ENCODE measurements around the gene ZNF219. TPM values are rescaled to one million over a fixed set of nuclear protein-coding genes. Genes with fewer than 3 reads are reported as not detected.

Gene ZNF219
- 2.6 and 5.9 TPM in 2 replicates for total RNA-seq (2014; rRNA removed; shearing (Covaris generic))

DNA sequence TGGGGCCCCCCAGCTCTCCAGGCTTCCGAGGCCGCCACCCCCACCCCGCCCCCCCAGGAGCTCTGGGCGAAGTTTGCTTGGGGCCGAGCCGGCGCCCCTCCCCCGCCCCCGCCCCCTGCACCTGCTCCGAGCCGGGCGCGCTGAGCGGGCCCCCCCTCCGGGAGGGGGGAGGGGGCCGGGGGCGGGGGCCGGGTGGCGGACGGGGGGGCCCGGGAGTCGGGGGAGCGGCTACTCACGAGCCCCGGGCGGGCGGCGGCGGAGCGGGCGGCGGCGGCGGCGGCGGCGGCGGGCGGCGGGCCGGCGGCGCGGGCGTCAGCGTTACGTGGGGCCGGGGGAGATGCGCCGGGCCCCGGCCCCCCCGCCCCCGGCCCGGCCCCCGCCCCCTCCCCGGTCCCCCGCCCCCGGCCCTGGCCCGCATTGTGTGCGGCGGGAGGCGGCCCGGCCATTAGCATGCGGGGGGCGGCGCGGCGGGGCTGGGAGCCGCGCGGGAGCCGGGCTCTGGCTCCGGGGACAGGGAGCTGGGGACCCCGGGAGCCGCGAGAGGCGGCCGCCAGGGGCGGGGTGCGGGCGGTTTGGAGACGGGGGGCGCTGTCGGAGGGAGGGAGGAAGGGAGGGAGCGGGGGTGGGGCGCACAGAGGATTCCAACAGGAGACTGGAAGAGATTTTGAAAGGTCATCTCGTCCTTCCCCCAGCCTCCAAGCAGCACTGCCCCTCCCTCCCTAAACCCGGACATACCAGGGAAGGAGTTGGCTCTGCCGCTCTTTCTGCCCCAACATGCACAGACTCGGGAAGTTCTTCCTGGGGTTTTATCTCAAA is at the start of gene ZNF219:
Gene ZNF219, minus strand, starts transcription at position 580 of the 816 bp plus-strand sequence. CDS start 5,064 bp downstream, outside the sequence.
- peak within 1 kb of the TSS; percentile 57 for H3K4me3 ChIP-seq
- H3K27ac ChIP-seq, result no peak within 1 kb of the TSS
- H3K27me3 ChIP-seq, result no peaks in the 10 kb centered on the region
- H3K9me3 ChIP-seq (replicated peaks), result no peaks in the 10 kb centered on the region
- H3K4me1 ChIP-seq, result peaks cover 20% of the 10 kb centered on the region
- H3K36me3 ChIP-seq, result no peaks in the 10 kb centered on the region
- DNase-seq, result peak; percentile 53 to 59

- H3K9me3 ChIP-seq (replicated peaks), result no peaks in the 10 kb centered on the region
- no peaks in the 10 kb centered on the region for H3K4me1 ChIP-seq
- no peak overlapping the region for H3K27ac ChIP-seq
- H3K27me3 ChIP-seq, result no peaks in the 10 kb centered on the region; the same call in 1 of the 2 replicates
- H3K36me3 ChIP-seq, result no peaks in the 10 kb centered on the region
- no peak for DNase-seq
- no peak overlapping the region for H3K4me3 ChIP-seq
Measured at GRCh38 chr14:21145437-21145836, 47.0 kb upstream of the ZNF219 start.

- Histone ChIP-seq H3K27me3 (no peaks in the 10 kb centered on the region), H3K4me3 (no peak overlapping the region), H3K36me3 (no peaks in the 10 kb centered on the region), H3K27ac (no peak overlapping the region), H3K9me3 (replicated peaks) (no peaks in the 10 kb centered on the region), H3K4me1 (no peaks in the 10 kb centered on the region)
- no peak for DNase-seq
Measured at GRCh38 chr14:21142357-21142756, 43.9 kb upstream of the ZNF219 start.

- Histone ChIP-seq H3K36me3 (no peaks in the 10 kb centered on the region), H3K9me3 (replicated peaks) (no peaks in the 10 kb centered on the region), H3K4me1 (no peaks in the 10 kb centered on the region), H3K27ac (no peak overlapping the region), H3K4me3 (no peak overlapping the region), H3K27me3 (no peaks in the 10 kb centered on the region)
- DNase-seq, result peak in 1 of 2 experiments; percentile 27
Measured at GRCh38 chr14:21136024-21136423, 37.6 kb upstream of the ZNF219 start.

DNA sequence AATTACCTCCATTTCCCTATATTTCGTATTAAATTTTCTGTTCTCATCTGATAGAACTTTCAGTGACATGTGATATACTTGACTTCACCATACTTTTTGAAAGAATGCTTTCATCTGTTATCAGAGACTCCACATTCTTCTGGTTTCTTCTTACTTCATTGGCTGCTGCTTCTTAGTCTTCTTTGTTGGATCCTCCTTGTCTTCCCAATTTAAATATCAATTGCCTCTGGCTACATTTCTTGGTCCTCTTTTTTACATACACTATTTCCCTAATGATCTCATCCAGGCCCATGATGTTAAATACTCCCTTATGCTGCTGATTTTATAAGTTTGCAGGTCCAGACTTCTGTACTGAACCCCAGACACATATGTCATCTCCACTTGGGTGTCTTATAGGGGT is 35.4 kb upstream of the ZNF219 start:
- H3K4me1 ChIP-seq, result no peaks in the 10 kb centered on the region
- no peaks in the 10 kb centered on the region for H3K27me3 ChIP-seq
- no peaks in the 10 kb centered on the region for H3K9me3 ChIP-seq (replicated peaks)
- H3K36me3 ChIP-seq, result no peaks in the 10 kb centered on the region
- no peak for DNase-seq
- no peak overlapping the region for H3K27ac ChIP-seq
- H3K4me3 ChIP-seq, result no peak overlapping the region

DNA sequence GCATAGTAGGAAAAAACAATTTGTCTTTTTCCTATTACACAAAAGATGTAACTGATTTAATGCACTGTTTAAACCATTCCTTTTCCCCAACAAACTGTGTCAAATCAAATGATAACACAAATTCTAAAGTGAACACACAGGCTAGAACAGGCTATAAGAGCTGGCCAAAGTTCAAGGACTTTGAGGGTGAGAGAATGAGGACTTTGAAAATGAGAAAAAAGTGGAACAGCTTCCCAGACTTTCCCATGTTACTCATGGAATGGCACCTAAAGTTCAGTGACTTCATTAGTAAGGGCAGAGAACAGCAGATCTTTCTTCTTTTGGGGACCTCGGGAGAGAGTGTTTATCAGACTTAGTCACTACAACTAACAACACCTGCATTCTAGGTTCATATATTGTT is 25.0 kb upstream of the ZNF219 start:
- no peak for DNase-seq
- Histone ChIP-seq H3K27ac (no peak overlapping the region), H3K4me3 (no peak overlapping the region), H3K36me3 (no peaks in the 10 kb centered on the region), H3K4me1 (no peaks in the 10 kb centered on the region), H3K27me3 (peaks cover 7% of the 10 kb centered on the region; the same call in 1 of the 2 replicates), H3K9me3 (replicated peaks) (no peaks in the 10 kb centered on the region)

GRCh38 chr14:21121122-21121521 is 22.7 kb upstream of the ZNF219 start:
- Histone ChIP-seq H3K27ac (no peak overlapping the region), H3K27me3 (peaks cover 4% of the 10 kb centered on the region; the same call in 1 of the 2 replicates), H3K9me3 (replicated peaks) (no peaks in the 10 kb centered on the region), H3K4me1 (no peaks in the 10 kb centered on the region), H3K4me3 (no peak overlapping the region), H3K36me3 (no peaks in the 10 kb centered on the region)
- no peak for DNase-seq

- Histone ChIP-seq H3K4me3 (no peak overlapping the region), H3K27ac (no peak overlapping the region), H3K9me3 (replicated peaks) (no peaks in the 10 kb centered on the region), H3K27me3 (peaks cover 4% of the 10 kb centered on the region; the same call in 1 of the 2 replicates), H3K4me1 (no peaks in the 10 kb centered on the region), H3K36me3 (no peaks in the 10 kb centered on the region)
- no peak for DNase-seq
Measured at GRCh38 chr14:21120686-21121085, 22.2 kb upstream of the ZNF219 start.

DNA sequence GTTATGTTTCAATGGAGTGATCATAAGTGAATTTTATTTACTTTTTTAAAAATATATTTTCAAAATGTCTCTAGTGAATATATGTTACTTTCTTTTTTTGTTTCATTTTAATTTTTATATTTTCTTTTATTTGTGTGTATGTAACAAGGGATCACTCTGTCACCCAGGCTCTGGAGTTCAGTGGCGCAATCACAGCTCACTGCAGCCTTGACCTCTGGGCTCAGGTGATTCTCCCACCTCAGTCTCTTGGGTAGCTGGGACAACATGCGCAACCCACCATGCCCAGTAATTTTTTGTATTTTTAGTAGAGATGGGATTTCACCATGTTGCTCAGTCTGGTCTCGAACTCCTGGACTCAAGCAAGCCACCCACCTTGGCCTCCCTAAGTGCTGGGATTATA is 20.5 kb upstream of the ZNF219 start:
- H3K9me3 ChIP-seq (replicated peaks), result no peaks in the 10 kb centered on the region
- no peaks in the 10 kb centered on the region for H3K36me3 ChIP-seq
- H3K27me3 ChIP-seq, result no peaks in the 10 kb centered on the region; the same call in 1 of the 2 replicates
- no peak overlapping the region for H3K4me3 ChIP-seq
- no peak overlapping the region for H3K27ac ChIP-seq
- no peaks in the 10 kb centered on the region for H3K4me1 ChIP-seq
- no peak for DNase-seq

- H3K27ac ChIP-seq, result no peak overlapping the region
- H3K36me3 ChIP-seq, result no peaks in the 10 kb centered on the region
- no peaks in the 10 kb centered on the region for H3K4me1 ChIP-seq
- no peaks in the 10 kb centered on the region for H3K9me3 ChIP-seq (replicated peaks)
- H3K4me3 ChIP-seq, result no peak overlapping the region
- no peak for DNase-seq
- no peaks in the 10 kb centered on the region for H3K27me3 ChIP-seq
Measured at GRCh38 chr14:21113369-21113768, 14.9 kb upstream of the ZNF219 start.

GRCh38 chr14:21112255-21112654 is 13.8 kb upstream of the ZNF219 start:
- H3K36me3 ChIP-seq, result no peaks in the 10 kb centered on the region
- no peak overlapping the region for H3K4me3 ChIP-seq
- H3K9me3 ChIP-seq (replicated peaks), result no peaks in the 10 kb centered on the region
- H3K4me1 ChIP-seq, result no peaks in the 10 kb centered on the region
- no peak for DNase-seq
- H3K27ac ChIP-seq, result no peak overlapping the region
- H3K27me3 ChIP-seq, result no peaks in the 10 kb centered on the region

- no peak overlapping the region for H3K27ac ChIP-seq
- no peaks in the 10 kb centered on the region for H3K27me3 ChIP-seq
- no peaks in the 10 kb centered on the region for H3K36me3 ChIP-seq
- no peaks in the 10 kb centered on the region for H3K9me3 ChIP-seq (replicated peaks)
- H3K4me1 ChIP-seq, result peaks cover 4% of the 10 kb centered on the region; the same call in 1 of the 2 replicates
- H3K4me3 ChIP-seq, result no peak overlapping the region
- peak in 1 of 2 experiments; percentile 37 for DNase-seq
Measured at GRCh38 chr14:21109377-21110138, 11.1 kb upstream of the ZNF219 start.

DNA sequence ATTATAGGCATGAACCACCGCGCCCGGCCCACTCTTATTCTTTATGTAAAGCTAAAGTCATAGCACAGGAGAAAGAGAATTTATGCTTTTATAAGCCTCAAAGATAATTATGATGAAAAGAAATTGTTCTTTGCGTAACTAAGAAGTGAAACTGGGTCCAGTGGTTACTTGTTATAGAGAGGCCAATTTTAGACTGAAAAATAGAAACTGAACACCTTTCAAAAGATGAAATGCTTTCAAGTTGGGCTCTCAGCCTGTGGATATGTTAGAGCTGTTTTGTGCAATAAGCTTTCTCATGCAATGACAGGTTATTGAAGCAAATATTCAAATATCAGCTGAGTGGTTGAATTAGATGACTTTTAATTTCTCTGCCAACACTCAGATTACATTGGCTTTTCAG is 10.3 kb upstream of the ZNF219 start:
- Histone ChIP-seq H3K4me1 (peaks cover 4% of the 10 kb centered on the region; the same call in 1 of the 2 replicates), H3K9me3 (replicated peaks) (no peaks in the 10 kb centered on the region), H3K4me3 (no peak overlapping the region), H3K27me3 (no peaks in the 10 kb centered on the region), H3K27ac (no peak overlapping the region), H3K36me3 (no peaks in the 10 kb centered on the region)
- no peak for DNase-seq

DNA sequence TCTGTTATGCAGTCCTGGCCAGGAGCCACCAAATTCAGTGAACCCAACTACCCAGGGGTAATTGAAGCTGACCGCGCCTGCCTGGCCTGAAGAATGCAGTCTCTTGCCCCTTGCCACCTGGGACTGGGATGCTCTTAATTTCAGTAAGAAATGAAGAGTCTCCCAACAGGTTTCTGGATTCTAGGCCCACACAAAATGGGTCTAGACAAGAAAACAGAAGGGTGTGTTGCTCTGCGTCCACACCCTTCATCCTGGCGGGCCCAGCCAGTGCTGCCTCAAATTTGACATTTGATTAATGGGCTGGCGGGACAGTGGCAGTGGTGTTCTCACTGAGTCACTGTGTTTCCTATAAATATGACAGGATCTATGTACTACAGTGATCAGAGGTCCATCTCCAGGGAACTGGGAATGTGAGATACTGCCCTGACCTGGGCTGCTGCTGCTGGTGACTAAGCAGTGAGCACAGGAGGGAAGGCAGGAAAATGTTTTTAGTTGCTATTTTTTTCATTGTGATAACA is 8.9 kb upstream of the ZNF219 start:
- Histone ChIP-seq H3K4me3 (no peak overlapping the region), H3K4me1 (peaks cover 8% of the 10 kb centered on the region; the same call in 1 of the 2 replicates), H3K27me3 (no peaks in the 10 kb centered on the region), H3K9me3 (replicated peaks) (no peaks in the 10 kb centered on the region), H3K36me3 (no peaks in the 10 kb centered on the region), H3K27ac (no peak overlapping the region)
- no peak for DNase-seq
